Fibroblast of skin of back (primary cell): ENCODE results near the gene NAT10.

Experiments used
- DNase-seq: peaks from one replicate; pipeline ENCODE4 v3.0.0-alpha.2; 2013

NAT10 gene

GRCh38 chr11:34150494-34151151 lies 45.2 kb downstream of the NAT10 start:
- DNase-seq = no peak

- no peak for DNase-seq
Observed at GRCh38 chr11:34151166-34151565, 45.7 kb downstream of the NAT10 start.

- no peak for DNase-seq
Observed at GRCh38 chr11:34151916-34152845, 46.8 kb downstream of the NAT10 start.

- DNase-seq = no peak
Observed at GRCh38 chr11:34154059-34154875, 48.8 kb downstream of the NAT10 start.

- no peak for DNase-seq
Observed at GRCh38 chr11:34155057-34155756, 49.8 kb downstream of the NAT10 start.

GRCh38 chr11:34155757-34156062 lies 50.3 kb downstream of the NAT10 start:
- no peak for DNase-seq

- DNase-seq = no peak
Observed at GRCh38 chr11:34157163-34157562, 51.7 kb downstream of the NAT10 start.

- DNase-seq = no peak
Observed at GRCh38 chr11:34158661-34159060, 53.2 kb downstream of the NAT10 start.

GRCh38 chr11:34160049-34160721 lies 54.8 kb downstream of the NAT10 start:
- DNase-seq = no peak

GRCh38 chr11:34160791-34161190 lies 55.4 kb downstream of the NAT10 start:
- no peak for DNase-seq

- no peak for DNase-seq
Observed at GRCh38 chr11:34161361-34161760, 55.9 kb downstream of the NAT10 start.

- DNase-seq = no peak
Observed at GRCh38 chr11:34161812-34162492, 56.5 kb downstream of the NAT10 start.

- no peak for DNase-seq
Observed at GRCh38 chr11:34162493-34162820, 57.0 kb downstream of the NAT10 start.

GRCh38 chr11:34162856-34163255 lies 57.4 kb downstream of the NAT10 start:
- DNase-seq = no peak

GRCh38 chr11:34165121-34165520 lies 59.7 kb downstream of the NAT10 start:
- no peak for DNase-seq

GRCh38 chr11:34165786-34166555 lies 60.5 kb downstream of the NAT10 start:
- DNase-seq = no peak

- DNase-seq = no peak
Observed at GRCh38 chr11:34166806-34167740, 61.6 kb downstream of the NAT10 start.

GRCh38 chr11:34167961-34168360 lies 62.5 kb downstream of the NAT10 start:
- DNase-seq = no peak

- no peak for DNase-seq
Observed at GRCh38 chr11:34168642-34169420, 63.4 kb downstream of the NAT10 start.
